PFSK-1 (cell line): ENCODE data around the gene PIH1D1.

Source experiments
- POLR2AphosphoS5 ChIP-seq: IDR thresholded peaks from 2 replicates; pipeline ENCODE4 v1.6.1; 2012; ENCODE audit warnings: low read depth, mild to moderate bottlenecking, control low read depth, low read length, moderate library complexity
- REST ChIP-seq, 2 experiments: IDR thresholded peaks; 2 replicates each; pipeline versions ENCODE4 v1.6.1 to v1.8.0; 2011 to 2012; ENCODE audit warnings: low read depth in 2 of 2, low read length in 2 of 2, control low read depth in 1 of 2, inconsistent platforms in 1 of 2, mild to moderate bottlenecking in 1 of 2, moderate library complexity in 1 of 2; ENCODE audit not compliant: insufficient read depth in 1 of 2
- SIN3A ChIP-seq: IDR thresholded peaks from 2 replicates; pipeline ENCODE4 v1.6.1; 2012; ENCODE audit warnings: mild to moderate bottlenecking, low read length, moderate library complexity, borderline replicate concordance; ENCODE audit not compliant: insufficient read depth
- TAF1 ChIP-seq: IDR thresholded peaks from 2 replicates; pipeline ENCODE4 v1.6.1; 2012; ENCODE audit warnings: low read length, control low read depth, borderline replicate concordance; ENCODE audit not compliant: insufficient read depth

GRCh38 chr19:49458567-49458903, 6.9 kb upstream of the PIH1D1 start:
- no peak for TF ChIP-seq POLR2AphosphoS5
- TF ChIP-seq TAF1: no peak
- TF ChIP-seq REST (IDR thresholded peaks at IDR 0.05; ENCODE audit: insufficient read depth in 1 of 2, low read depth in 2 of 2, low read length in 2 of 2): no peak
- no peak for TF ChIP-seq SIN3A
